ENCODE results near the gene CDH5.

DNA sequence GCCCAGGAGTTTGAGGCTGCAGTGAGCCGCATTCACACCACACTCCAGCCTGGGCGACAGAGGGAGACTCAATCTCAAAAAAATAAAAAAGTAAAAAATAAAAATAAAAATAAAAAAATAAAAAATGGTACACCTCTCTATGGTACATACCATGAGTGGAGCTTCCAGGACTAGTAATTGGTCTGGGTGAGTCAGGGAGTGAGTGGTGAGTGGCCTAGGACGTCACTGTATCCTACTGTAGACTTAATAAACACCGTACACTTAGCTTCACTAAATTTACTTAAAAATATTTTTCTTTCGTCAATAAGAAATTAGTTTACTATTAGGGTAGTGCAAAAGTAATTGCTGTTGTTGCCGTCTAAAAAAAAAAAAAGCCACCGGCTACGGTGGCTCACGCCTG, 9.0 kb downstream of the CDH5 start:
- no peak for TF ChIP-seq CTCF (IDR thresholded peaks at IDR 0.05)
- no peak for TF ChIP-seq POLR2A (IDR thresholded peaks at IDR 0.05)
